ENCODE measurements around the gene OLFM1.

The OLFM1 gene

GRCh38 chr9:135065151-135065550 lies 22.3 kb upstream of the OLFM1 start:
- DNase-seq (ENCODE audit: low spot score in 2 of 2) (no peak), ATAC-seq (replicated peaks; ENCODE audit: extremely low read depth, poor library complexity, severe bottlenecking) (no peak)
- Mint-ChIP-seq H3K27ac (ENCODE audit: low read depth) (no peak overlapping the region), H3K4me1 (no peaks in the 10 kb centered on the region), H3K36me3 (ENCODE audit: insufficient read depth) (no peaks in the 10 kb centered on the region), H3K4me3 (no peak overlapping the region), H3K9me3 (peaks cover 7% of the 10 kb centered on the region), H3K27me3 (peaks cover 83% of the 10 kb centered on the region)

GRCh38 chr9:135065804-135066203 lies 21.7 kb upstream of the OLFM1 start:
- no peak for ATAC-seq (replicated peaks; ENCODE audit: extremely low read depth, poor library complexity, severe bottlenecking)
- Mint-ChIP-seq H3K9me3 (peaks cover 7% of the 10 kb centered on the region), H3K4me3 (no peak overlapping the region), H3K36me3 (ENCODE audit: insufficient read depth) (no peaks in the 10 kb centered on the region), H3K4me1 (no peaks in the 10 kb centered on the region), H3K27ac (ENCODE audit: low read depth) (no peak overlapping the region), H3K27me3 (peaks cover 76% of the 10 kb centered on the region)
- DNase-seq (ENCODE audit: low spot score in 2 of 2), result no peak

- H3K9me3 Mint-ChIP-seq, result peaks cover 7% of the 10 kb centered on the region
- H3K4me1 Mint-ChIP-seq, result no peaks in the 10 kb centered on the region
- ATAC-seq (replicated peaks; ENCODE audit: extremely low read depth, poor library complexity, severe bottlenecking), result no peak
- DNase-seq (ENCODE audit: low spot score in 2 of 2), result no peak
- peaks cover 71% of the 10 kb centered on the region for H3K27me3 Mint-ChIP-seq
- H3K4me3 Mint-ChIP-seq, result no peak overlapping the region
- no peaks in the 10 kb centered on the region for H3K36me3 Mint-ChIP-seq (ENCODE audit: insufficient read depth)
- H3K27ac Mint-ChIP-seq (ENCODE audit: low read depth), result no peak overlapping the region
Measured at GRCh38 chr9:135066291-135066690, 21.2 kb upstream of the OLFM1 start.

- Mint-ChIP-seq H3K27me3 (peaks cover 62% of the 10 kb centered on the region), H3K4me3 (no peak overlapping the region), H3K36me3 (ENCODE audit: insufficient read depth) (no peaks in the 10 kb centered on the region), H3K27ac (ENCODE audit: low read depth) (no peak overlapping the region), H3K9me3 (peaks cover 7% of the 10 kb centered on the region), H3K4me1 (no peaks in the 10 kb centered on the region)
- no peak for ATAC-seq (replicated peaks; ENCODE audit: extremely low read depth, poor library complexity, severe bottlenecking)
- no peak for DNase-seq (ENCODE audit: low spot score in 2 of 2)
Measured at GRCh38 chr9:135067096-135067710, 20.3 kb upstream of the OLFM1 start.

- no peak overlapping the region for H3K27ac Mint-ChIP-seq (ENCODE audit: low read depth)
- ATAC-seq (replicated peaks; ENCODE audit: extremely low read depth, poor library complexity, severe bottlenecking), result no peak
- H3K9me3 Mint-ChIP-seq, result peaks cover 7% of the 10 kb centered on the region
- DNase-seq (ENCODE audit: low spot score in 2 of 2), result no peak
- H3K36me3 Mint-ChIP-seq (ENCODE audit: insufficient read depth), result no peaks in the 10 kb centered on the region
- H3K27me3 Mint-ChIP-seq, result peaks cover 53% of the 10 kb centered on the region
- no peaks in the 10 kb centered on the region for H3K4me1 Mint-ChIP-seq
- H3K4me3 Mint-ChIP-seq, result no peak overlapping the region
Measured at GRCh38 chr9:135068776-135069415, 18.6 kb upstream of the OLFM1 start.

- no peak for DNase-seq (ENCODE audit: low spot score in 2 of 2)
- ATAC-seq (replicated peaks; ENCODE audit: extremely low read depth, poor library complexity, severe bottlenecking), result no peak
- H3K9me3 Mint-ChIP-seq, result peaks cover under 1% of the 10 kb centered on the region
- H3K27me3 Mint-ChIP-seq, result peaks cover 53% of the 10 kb centered on the region
- H3K4me3 Mint-ChIP-seq, result no peak overlapping the region
- H3K4me1 Mint-ChIP-seq, result no peaks in the 10 kb centered on the region
- no peaks in the 10 kb centered on the region for H3K36me3 Mint-ChIP-seq (ENCODE audit: insufficient read depth)
- H3K27ac Mint-ChIP-seq (ENCODE audit: low read depth), result no peak overlapping the region
Measured at GRCh38 chr9:135069558-135070197, 17.8 kb upstream of the OLFM1 start.

GRCh38 chr9:135070198-135070951 lies 17.1 kb upstream of the OLFM1 start:
- Mint-ChIP-seq H3K36me3 (ENCODE audit: insufficient read depth) (no peaks in the 10 kb centered on the region), H3K9me3 (no peaks in the 10 kb centered on the region), H3K4me1 (no peaks in the 10 kb centered on the region), H3K4me3 (no peak overlapping the region), H3K27ac (ENCODE audit: low read depth) (no peak overlapping the region), H3K27me3 (peaks cover 52% of the 10 kb centered on the region)
- ATAC-seq (replicated peaks; ENCODE audit: extremely low read depth, poor library complexity, severe bottlenecking) (no peak), DNase-seq (ENCODE audit: low spot score in 2 of 2) (no peak)

GRCh38 chr9:135070964-135071735 lies 16.3 kb upstream of the OLFM1 start:
- Mint-ChIP-seq H3K27ac (ENCODE audit: low read depth) (no peak overlapping the region), H3K9me3 (no peaks in the 10 kb centered on the region), H3K27me3 (peaks cover 47% of the 10 kb centered on the region), H3K4me1 (no peaks in the 10 kb centered on the region), H3K4me3 (no peak overlapping the region), H3K36me3 (ENCODE audit: insufficient read depth) (no peaks in the 10 kb centered on the region)
- DNase-seq (ENCODE audit: low spot score in 2 of 2) (no peak), ATAC-seq (replicated peaks; ENCODE audit: extremely low read depth, poor library complexity, severe bottlenecking) (no peak)

GRCh38 chr9:135073081-135073740 lies 14.3 kb upstream of the OLFM1 start:
- no peak for ATAC-seq (replicated peaks; ENCODE audit: extremely low read depth, poor library complexity, severe bottlenecking)
- Mint-ChIP-seq H3K4me1 (no peaks in the 10 kb centered on the region), H3K27ac (ENCODE audit: low read depth) (no peak overlapping the region), H3K9me3 (no peaks in the 10 kb centered on the region), H3K27me3 (peaks cover 57% of the 10 kb centered on the region), H3K4me3 (no peak overlapping the region), H3K36me3 (ENCODE audit: insufficient read depth) (no peaks in the 10 kb centered on the region)
- DNase-seq (ENCODE audit: low spot score in 2 of 2), result no peak

GRCh38 chr9:135073741-135074305 lies 13.6 kb upstream of the OLFM1 start:
- ATAC-seq (replicated peaks; ENCODE audit: extremely low read depth, poor library complexity, severe bottlenecking), result no peak
- Mint-ChIP-seq H3K4me3 (no peak overlapping the region), H3K4me1 (no peaks in the 10 kb centered on the region), H3K36me3 (ENCODE audit: insufficient read depth) (no peaks in the 10 kb centered on the region), H3K9me3 (no peaks in the 10 kb centered on the region), H3K27me3 (peaks cover 57% of the 10 kb centered on the region), H3K27ac (ENCODE audit: low read depth) (no peak overlapping the region)
- DNase-seq (ENCODE audit: low spot score in 2 of 2), result no peak

- H3K4me1 Mint-ChIP-seq, result no peaks in the 10 kb centered on the region
- no peak overlapping the region for H3K27ac Mint-ChIP-seq (ENCODE audit: low read depth)
- H3K9me3 Mint-ChIP-seq, result no peaks in the 10 kb centered on the region
- no peaks in the 10 kb centered on the region for H3K36me3 Mint-ChIP-seq (ENCODE audit: insufficient read depth)
- DNase-seq (ENCODE audit: low spot score in 2 of 2) (no peak), ATAC-seq (replicated peaks; ENCODE audit: extremely low read depth, poor library complexity, severe bottlenecking) (no peak)
- no peak overlapping the region for H3K4me3 Mint-ChIP-seq
- H3K27me3 Mint-ChIP-seq, result peaks cover 58% of the 10 kb centered on the region
Measured at GRCh38 chr9:135074354-135075233, 12.9 kb upstream of the OLFM1 start.

Measured in central memory CD8-positive, alpha-beta T cell (primary cell).